Neural crest cell (in vitro differentiated cells): ENCODE results near the gene SKP1. TPM values are rescaled to one million over a fixed set of nuclear protein-coding genes. Genes with fewer than 3 reads are reported as not detected.

Experiments used
- DNase-seq: peaks from one replicate; pipeline ENCODE4 v3.0.0; 2021; ENCODE audit warnings: low read depth, mixed read lengths, low spot score
- H3K27ac Mint-ChIP-seq: one replicate; pipeline ENCODE4 v1.8.0; 2021; ENCODE audit warnings: mild to moderate bottlenecking, mixed read lengths; ENCODE audit not compliant: unreplicated experiment
- H3K27me3 Mint-ChIP-seq: 2 replicates; pipeline ENCODE4 v1.8.0; 2021; ENCODE audit warnings: low read depth, mild to moderate bottlenecking, mixed read lengths
- H3K36me3 Mint-ChIP-seq: 2 replicates; pipeline ENCODE4 v1.8.0; 2021; ENCODE audit warnings: low read depth, mild to moderate bottlenecking, mixed read lengths
- H3K4me1 Mint-ChIP-seq: 2 replicates; pipeline ENCODE4 v1.8.0; 2021; ENCODE audit warnings: mixed read lengths
- H3K4me3 Mint-ChIP-seq: one replicate; pipeline ENCODE4 v1.8.0; 2021; ENCODE audit warnings: mild to moderate bottlenecking, mixed read lengths
- H3K9me3 Mint-ChIP-seq: 2 replicates; pipeline ENCODE4 v1.8.0; 2021; ENCODE audit warnings: mixed read lengths
- microRNA-seq: library from miRNA; unstranded; fragments of <30 nt; microRNA quantifications from one replicate; pipeline ENCODE4, GENCODE V29; 2020
- total RNA-seq: library from RNA; stranded (reverse); gene quantifications from 2 replicates; pipeline ENCODE4 v1.2.1, GENCODE V29; 2021
- TF ChIP-seq, protein P1 (sequence below): fragments of 200-600 bp; sonication (generic); conservative IDR thresholded peaks from 2 replicates; pipeline ENCODE4 v1.5.0; 2021; ENCODE audit warnings: antibody characterized with exemption, mild to moderate bottlenecking

Gene SKP1
- total RNA-seq, 1 donor from 2014 or later = 340 TPM

DNA sequence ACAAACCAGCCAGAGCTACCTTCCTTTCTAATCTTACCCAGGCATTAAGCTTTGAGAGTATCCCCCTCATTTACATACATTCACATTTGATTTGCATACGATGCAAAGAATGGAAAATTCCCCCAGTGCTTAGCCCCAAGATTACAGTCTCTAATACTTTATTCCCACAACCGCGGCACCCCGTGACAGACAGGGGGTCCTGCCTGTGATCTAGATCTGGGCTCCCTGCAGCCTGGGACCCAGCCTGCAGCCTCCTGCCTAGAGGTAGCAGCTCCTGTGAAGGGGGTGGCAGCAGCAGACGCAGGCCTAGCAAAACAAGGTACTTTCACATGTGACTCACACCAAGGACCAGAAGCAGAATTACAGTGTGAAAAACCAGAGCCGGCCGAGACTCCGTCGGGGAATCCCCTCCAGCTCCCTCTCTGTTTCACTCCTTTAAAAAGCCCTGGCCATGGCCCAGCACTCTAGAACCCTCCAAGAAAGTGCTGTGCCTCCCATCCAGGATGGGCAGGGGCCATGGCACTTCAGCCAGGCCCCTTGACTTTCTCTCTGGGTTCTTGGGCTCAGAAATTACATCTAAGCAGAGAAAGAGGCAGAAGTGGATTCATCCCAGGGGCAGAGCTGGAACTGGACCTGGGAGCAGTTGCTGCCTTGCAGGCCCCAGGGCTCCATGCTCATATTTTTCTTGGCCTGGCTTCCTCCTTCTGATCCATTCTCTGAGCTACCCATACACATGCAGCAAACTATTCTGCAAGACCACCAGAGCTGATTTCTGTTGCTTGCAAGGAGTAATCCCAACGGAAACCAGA is 76.3 kb downstream of the SKP1 start:
- no peak overlapping the region for H3K27ac Mint-ChIP-seq

DNA sequence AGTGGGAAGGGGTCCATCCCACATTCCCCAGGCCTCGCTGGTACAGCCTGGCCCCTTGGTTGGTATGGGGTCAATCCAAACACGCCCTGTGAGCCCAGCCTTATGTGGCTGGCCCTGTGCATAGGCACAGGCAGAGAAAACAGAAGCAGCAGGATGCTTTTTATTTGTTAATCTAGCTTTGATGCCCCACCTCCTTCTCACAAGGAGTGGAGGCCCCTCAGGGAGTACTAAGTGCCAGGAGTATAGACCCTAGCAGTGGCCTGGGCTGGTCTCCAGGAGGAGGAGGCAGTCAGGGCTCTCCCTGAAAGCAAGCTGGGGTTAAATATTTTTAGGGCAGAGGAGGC is 76.8 kb downstream of the SKP1 start:
- Mint-ChIP-seq H3K4me1 (peaks cover 18% of the 10 kb centered on the region), H3K27ac (no peak overlapping the region), H3K27me3 (peaks cover 3% of the 10 kb centered on the region), H3K4me3 (no peak overlapping the region), H3K9me3 (no peaks in the 10 kb centered on the region), H3K36me3 (no peaks in the 10 kb centered on the region)
- TF ChIP-seq, protein P1, sequence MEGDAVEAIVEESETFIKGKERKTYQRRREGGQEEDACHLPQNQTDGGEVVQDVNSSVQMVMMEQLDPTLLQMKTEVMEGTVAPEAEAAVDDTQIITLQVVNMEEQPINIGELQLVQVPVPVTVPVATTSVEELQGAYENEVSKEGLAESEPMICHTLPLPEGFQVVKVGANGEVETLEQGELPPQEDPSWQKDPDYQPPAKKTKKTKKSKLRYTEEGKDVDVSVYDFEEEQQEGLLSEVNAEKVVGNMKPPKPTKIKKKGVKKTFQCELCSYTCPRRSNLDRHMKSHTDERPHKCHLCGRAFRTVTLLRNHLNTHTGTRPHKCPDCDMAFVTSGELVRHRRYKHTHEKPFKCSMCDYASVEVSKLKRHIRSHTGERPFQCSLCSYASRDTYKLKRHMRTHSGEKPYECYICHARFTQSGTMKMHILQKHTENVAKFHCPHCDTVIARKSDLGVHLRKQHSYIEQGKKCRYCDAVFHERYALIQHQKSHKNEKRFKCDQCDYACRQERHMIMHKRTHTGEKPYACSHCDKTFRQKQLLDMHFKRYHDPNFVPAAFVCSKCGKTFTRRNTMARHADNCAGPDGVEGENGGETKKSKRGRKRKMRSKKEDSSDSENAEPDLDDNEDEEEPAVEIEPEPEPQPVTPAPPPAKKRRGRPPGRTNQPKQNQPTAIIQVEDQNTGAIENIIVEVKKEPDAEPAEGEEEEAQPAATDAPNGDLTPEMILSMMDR = no peak
- no peak for DNase-seq

More for the DNA sequence above, 76.3 kb downstream of the SKP1 start:
- Mint-ChIP-seq H3K4me1 (peaks cover 18% of the 10 kb centered on the region), H3K4me3 (no peak overlapping the region), H3K9me3 (no peaks in the 10 kb centered on the region), H3K27me3 (peaks cover 3% of the 10 kb centered on the region), H3K36me3 (no peaks in the 10 kb centered on the region)
- no peak for DNase-seq
- TF ChIP-seq, protein P1 = no peak

DNA sequence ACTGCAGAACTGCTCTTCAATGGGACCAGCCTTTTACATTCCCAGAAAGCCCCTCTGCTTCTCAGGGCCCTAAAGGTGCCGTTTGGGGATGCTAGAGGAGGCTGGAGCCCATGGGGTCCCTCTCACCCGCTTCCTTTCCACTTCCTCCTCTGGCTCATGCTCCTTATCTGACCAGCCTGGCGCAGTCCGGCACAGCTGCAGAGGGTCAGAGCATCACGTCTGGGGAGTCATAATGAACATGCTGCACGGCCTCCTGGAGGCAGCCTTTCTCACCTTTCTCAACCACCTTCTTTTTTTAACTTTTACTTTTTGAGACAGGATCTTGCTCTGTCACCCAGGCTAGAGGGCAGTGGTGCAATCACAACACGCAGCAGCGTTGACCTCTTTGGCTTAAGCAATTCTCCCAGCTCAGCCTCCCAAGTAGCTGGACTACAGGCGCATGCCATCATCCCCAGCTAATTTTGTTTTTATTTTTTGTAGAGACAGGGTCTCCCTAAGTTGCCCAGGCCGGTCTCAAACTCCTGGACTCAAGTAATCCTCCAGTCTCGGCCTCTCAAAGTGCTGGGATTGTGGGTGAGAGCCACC is 77.4 kb downstream of the SKP1 start:
- no peak overlapping the region for H3K4me3 Mint-ChIP-seq
- TF ChIP-seq, protein P1 = no peak
- no peak for DNase-seq
- H3K4me1 Mint-ChIP-seq = peaks cover 18% of the 10 kb centered on the region
- H3K27ac Mint-ChIP-seq = no peak overlapping the region
- H3K27me3 Mint-ChIP-seq = peaks cover 3% of the 10 kb centered on the region
- no peaks in the 10 kb centered on the region for H3K9me3 Mint-ChIP-seq
- H3K36me3 Mint-ChIP-seq = no peaks in the 10 kb centered on the region

Small RNA genes lying within 50 kb of the gene (microRNA-seq; reads per million reads assigned to microRNA genes)
- 13.0 reads per million, percentile 27 among the genes with 10 or more reads in this experiment for gene MIR3661

Other genes starting within 250 kb of the SKP1 start
- 38.4 and 39.4 TPM in 2 replicates for gene C5orf15, start 208.3 kb downstream of the SKP1 start, total RNA-seq
- 218 and 234 TPM in 2 replicates for gene VDAC1, start 172.0 kb downstream of the SKP1 start, total RNA-seq
- gene TCF7, start 62.3 kb downstream of the SKP1 start, total RNA-seq = 18.0 and 19.3 TPM in 2 replicates
- gene PPP2CA, start 49.1 kb upstream of the SKP1 start, total RNA-seq = 197 and 212 TPM in 2 replicates
- 5.1 and 5.4 TPM in 2 replicates for gene CDKL3, start 190.2 kb upstream of the SKP1 start, total RNA-seq
- 52.3 and 76.4 TPM in 2 replicates for gene UBE2B, start 194.6 kb upstream of the SKP1 start, total RNA-seq
- gene CDKN2AIPNL, start 234.9 kb upstream of the SKP1 start, total RNA-seq = 47.0 and 55.1 TPM in 2 replicates